HepG2 (cell line): Measurements from ENCODE around the gene RPL32.

ENCODE experiments used
- BHLHE40 ChIP-seq: IDR thresholded peaks from 2 replicates; pipeline ENCODE4 v1.6.1; 2011; ENCODE audit warnings: low read length, improper control_type of control experiment
- EZH2 ChIP-seq: conservative IDR thresholded peaks from 2 replicates; pipeline ENCODE4 v1.6.1; 2012; ENCODE audit warnings: mild to moderate bottlenecking, low read depth, low read length, moderate library complexity
- JUND ChIP-seq: sonication (generic); formaldehyde crosslinking; IDR thresholded peaks from 2 replicates; pipeline ENCODE4 v1.8.0; 2022; ENCODE audit warnings: mild to moderate bottlenecking, missing genetic modification reagents
- NR0B2 ChIP-seq: sonication (generic); formaldehyde crosslinking; IDR thresholded peaks from 2 replicates; pipeline ENCODE4 v1.4.0; 2020; ENCODE audit warnings: mild to moderate bottlenecking, missing genetic modification reagents
- TAF1 ChIP-seq: sonication (generic); formaldehyde crosslinking; IDR thresholded peaks from 2 replicates; pipeline ENCODE4 v1.4.0; 2020; ENCODE audit warnings: missing genetic modification reagents
- TBX2 ChIP-seq: sonication (generic); formaldehyde crosslinking; IDR thresholded peaks from 2 replicates; pipeline ENCODE4 v1.5.0; 2020; ENCODE audit warnings: missing genetic modification reagents, mild to moderate bottlenecking, borderline replicate concordance
- TCF7L2 ChIP-seq: IDR thresholded peaks from 2 replicates; pipeline ENCODE4 v1.6.1; 2011; ENCODE audit warnings: mild to moderate bottlenecking, low read depth, low read length, moderate library complexity
- TF ChIP-seq, protein P1 (sequence below): sonication (generic); formaldehyde crosslinking; IDR thresholded peaks from 2 replicates; pipeline ENCODE4 v1.4.0; 2020; ENCODE audit warnings: missing genetic modification reagents

- TF ChIP-seq JUND, result no peak
- no peak for TF ChIP-seq NR0B2 (CRISPR knock-in tag)
- TF ChIP-seq, protein P1, sequence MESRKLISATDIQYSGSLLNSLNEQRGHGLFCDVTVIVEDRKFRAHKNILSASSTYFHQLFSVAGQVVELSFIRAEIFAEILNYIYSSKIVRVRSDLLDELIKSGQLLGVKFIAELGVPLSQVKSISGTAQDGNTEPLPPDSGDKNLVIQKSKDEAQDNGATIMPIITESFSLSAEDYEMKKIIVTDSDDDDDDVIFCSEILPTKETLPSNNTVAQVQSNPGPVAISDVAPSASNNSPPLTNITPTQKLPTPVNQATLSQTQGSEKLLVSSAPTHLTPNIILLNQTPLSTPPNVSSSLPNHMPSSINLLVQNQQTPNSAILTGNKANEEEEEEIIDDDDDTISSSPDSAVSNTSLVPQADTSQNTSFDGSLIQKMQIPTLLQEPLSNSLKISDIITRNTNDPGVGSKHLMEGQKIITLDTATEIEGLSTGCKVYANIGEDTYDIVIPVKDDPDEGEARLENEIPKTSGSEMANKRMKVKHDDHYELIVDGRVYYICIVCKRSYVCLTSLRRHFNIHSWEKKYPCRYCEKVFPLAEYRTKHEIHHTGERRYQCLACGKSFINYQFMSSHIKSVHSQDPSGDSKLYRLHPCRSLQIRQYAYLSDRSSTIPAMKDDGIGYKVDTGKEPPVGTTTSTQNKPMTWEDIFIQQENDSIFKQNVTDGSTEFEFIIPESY, result no peak
- no peak for TF ChIP-seq EZH2
- TF ChIP-seq TBX2 (CRISPR knock-in tag), result no peak
- TF ChIP-seq TCF7L2, result no peak
- TF ChIP-seq BHLHE40, result no peak
- TF ChIP-seq TAF1 (CRISPR knock-in tag), result no peak
These were observed 25.5 kb upstream of the RPL32 start for GRCh38 chr3:12866836-12867235.
